Fibroblast of pulmonary artery (primary cell): ENCODE results near the gene GAMT.

Experiments
- DNase-seq: peaks from one replicate; pipeline ENCODE4 v3.0.0-alpha.2; 2010; ENCODE audit warnings: low read depth
- H3K4me3 ChIP-seq: replicated peaks from 2 replicates; pipeline ENCODE4 v1.5.1; 2011; ENCODE audit warnings: low read depth, mild to moderate bottlenecking, control low read depth, low read length, moderate library complexity
- CTCF ChIP-seq: IDR thresholded peaks from 2 replicates; pipeline ENCODE4 v1.5.1; 2011; ENCODE audit warnings: mild to moderate bottlenecking, control low read depth, low read length, inconsistent platforms; ENCODE audit errors: missing control alignments

GAMT gene

GRCh38 chr19:1432507-1432887 is 31.2 kb upstream of the GAMT start:
- TF ChIP-seq CTCF = no peak
- DNase-seq = no peak
- no peak overlapping the region for H3K4me3 ChIP-seq

GRCh38 chr19:1431759-1432506 is 30.6 kb upstream of the GAMT start:
- H3K4me3 ChIP-seq = no peak overlapping the region
- TF ChIP-seq CTCF = no peak
- no peak for DNase-seq

- no peak for TF ChIP-seq CTCF
- H3K4me3 ChIP-seq = no peak overlapping the region
- no peak for DNase-seq
These were observed 28.9 kb upstream of the GAMT start for GRCh38 chr19:1430246-1430645.

- DNase-seq = no peak
- no peak for TF ChIP-seq CTCF
- H3K4me3 ChIP-seq = no peak overlapping the region
These were observed 28.4 kb upstream of the GAMT start for GRCh38 chr19:1429750-1430149.

GRCh38 chr19:1428738-1429391 is 27.5 kb upstream of the GAMT start:
- TF ChIP-seq CTCF = no peak
- H3K4me3 ChIP-seq = no peak overlapping the region
- no peak for DNase-seq

GRCh38 chr19:1427221-1427920 is 26.0 kb upstream of the GAMT start:
- H3K4me3 ChIP-seq = no peak overlapping the region
- no peak for TF ChIP-seq CTCF
- DNase-seq = no peak
